ENCODE results near the gene HMGCLL1.

The HMGCLL1 gene

DNA sequence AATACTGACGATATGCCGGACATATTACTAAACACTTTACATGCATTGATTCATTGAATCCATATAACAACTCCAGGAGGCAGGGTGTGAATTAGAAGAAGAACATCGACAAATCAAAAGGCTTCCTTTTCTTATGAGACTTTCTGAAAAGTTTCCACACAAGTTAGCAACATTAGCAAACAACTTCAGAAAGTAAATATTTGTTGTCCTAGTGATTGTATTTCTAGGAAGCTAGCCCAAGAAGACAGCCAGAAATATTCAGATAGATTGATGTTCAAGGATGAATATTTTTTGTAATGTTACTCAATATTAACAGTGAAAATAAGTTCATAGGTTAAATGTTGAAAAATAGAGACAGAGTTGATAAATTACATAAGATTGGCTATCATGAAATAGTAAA, 131.1 kb downstream of the HMGCLL1 start:
- DNase-seq (ENCODE audit: low read depth in 2 of 3, low spot score in 1 of 3): no peak

DNA sequence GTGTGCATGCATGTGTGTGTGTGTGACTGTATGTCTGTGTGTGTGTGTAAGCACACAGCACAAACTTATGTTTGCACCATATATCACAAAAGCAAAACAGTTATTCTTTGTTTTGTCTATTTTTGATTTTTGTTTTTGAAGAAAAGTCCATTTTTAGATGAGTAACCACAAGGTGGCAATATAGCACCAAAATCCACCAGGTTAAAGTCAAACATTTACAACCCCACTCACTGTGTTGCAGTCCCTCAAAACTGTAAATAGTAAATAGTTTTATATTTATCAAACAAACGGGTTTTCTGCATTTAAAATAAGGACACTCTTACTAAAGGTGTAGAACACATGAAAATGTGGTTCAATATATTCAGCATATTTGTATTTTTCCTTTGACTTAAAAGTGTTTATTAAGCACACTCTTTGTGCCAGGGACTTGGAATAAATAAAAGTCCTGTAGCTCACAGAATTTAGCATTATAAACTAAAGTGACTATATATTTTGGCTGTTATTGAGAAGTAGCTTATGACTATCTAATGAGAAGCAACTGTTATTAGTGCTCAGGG, 133.3 kb downstream of the HMGCLL1 start:
- no peak for DNase-seq (ENCODE audit: low read depth in 2 of 3, low spot score in 1 of 3)

DNA sequence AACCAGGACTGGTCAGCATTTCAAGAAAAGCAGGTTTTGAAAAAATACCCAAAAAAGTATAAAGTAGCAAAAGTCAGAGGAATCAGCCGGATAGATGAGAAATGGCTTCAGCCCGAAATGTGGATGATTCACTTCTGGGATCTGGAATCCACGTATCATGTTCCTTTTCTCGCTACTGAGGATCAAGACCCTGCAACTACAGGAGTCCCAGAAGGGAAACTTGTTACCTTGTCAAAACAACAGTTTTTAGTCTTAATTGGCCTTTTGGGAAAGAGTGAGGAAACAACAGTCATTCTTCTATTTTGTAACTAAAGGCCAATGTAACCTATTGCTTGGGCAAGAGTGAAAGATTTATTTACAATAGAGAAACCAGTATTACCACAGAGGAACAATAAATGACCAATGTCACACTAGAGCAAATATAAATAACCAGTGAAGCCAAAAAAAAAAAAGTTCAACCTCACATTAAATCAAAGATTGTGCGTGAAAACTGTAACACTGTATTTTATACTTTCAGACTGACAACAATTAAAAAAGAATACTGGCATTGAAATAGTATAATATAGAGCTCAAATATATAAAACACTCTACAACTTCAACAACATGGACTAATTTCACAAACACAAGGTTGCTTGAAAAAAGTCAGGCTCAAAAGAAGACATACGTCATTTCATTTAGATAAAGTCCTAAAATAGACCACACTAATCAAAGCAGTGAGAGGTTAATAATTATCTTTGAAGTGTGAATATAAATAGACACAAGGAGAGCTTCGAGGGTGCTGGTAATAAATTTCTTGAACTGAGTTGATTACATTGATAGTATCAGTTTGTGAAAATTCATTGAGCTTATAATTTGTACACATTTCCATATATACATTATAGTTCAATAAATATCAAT, 135.5 kb downstream of the HMGCLL1 start:
- no peak for DNase-seq (ENCODE audit: low read depth in 2 of 3, low spot score in 1 of 3)

DNA sequence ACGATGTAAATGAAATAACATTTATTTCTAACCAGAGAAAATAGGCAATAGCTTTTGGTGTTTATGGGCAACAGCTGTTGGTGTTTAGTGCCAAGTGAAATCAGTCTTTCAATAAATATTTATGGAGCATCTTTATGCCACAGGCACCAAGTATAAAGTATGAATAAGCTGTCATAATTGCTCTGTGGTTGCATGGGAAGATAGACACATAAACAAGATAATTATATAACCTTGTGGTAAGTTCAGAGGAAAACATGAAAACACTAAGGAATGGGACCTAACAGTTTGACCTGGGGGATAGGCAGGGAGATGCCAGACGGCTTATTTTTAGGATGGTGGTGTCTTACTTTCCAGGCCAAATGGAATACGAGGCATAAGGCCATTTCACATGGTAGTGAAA, 140.8 kb downstream of the HMGCLL1 start:
- no peak for DNase-seq (ENCODE audit: low read depth in 2 of 3, low spot score in 1 of 3)

- DNase-seq (ENCODE audit: low read depth in 2 of 3, low spot score in 1 of 3): no peak
Measured at GRCh38 chr6:55437141-55437540, 141.9 kb downstream of the HMGCLL1 start.

DNA sequence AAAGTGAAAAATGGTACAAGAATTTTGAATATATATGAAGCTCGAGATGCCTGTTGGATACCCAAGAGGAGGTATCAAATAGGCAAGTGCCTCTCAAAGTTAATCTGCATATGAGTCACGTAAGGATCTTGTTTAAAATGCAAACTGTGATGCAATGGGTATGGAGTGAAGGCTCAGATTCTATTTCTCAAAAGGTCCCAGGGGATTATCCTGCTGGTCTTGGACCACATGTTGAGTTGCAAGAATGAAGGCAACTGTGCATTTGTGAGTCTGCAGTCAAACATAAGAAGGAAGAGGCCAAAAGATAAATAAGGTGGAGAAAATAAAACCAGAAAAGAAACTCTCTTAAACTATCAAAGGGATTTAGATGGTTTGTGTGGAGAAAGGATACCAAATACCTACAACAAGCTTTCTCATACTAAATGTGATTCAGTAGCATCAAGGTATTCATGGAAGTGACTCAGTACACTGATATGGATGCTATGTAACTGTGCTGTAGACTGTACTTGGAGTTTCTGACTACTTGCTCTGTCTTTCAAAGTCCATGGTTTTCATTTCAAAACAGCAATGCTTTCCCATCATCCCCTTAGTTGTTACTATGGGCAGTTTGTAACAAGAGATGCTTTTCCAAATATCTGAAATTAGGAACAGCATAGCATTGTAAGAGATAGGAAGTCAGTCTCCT, 145.4 kb downstream of the HMGCLL1 start:
- DNase-seq (ENCODE audit: low read depth in 2 of 3, low spot score in 1 of 3): no peak

DNA sequence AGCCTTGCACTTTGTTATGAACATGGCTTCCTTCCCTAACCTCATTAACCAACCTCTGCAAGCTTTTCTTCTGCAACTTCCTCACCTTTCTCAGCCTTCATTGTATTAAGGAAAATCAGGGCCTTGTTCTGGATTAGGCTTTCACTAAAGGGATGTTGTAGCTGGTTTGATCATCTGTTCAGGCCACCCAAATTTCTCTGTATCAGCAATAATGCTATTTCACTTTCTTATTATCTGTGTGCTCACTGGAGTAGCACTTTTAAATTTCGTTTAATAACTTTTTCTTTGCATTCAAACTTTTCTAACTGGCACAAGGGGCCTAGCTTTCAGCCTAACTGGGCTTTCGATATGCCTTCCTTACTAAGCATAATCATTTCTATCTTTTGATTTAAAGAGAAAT, 155.1 kb downstream of the HMGCLL1 start:
- DNase-seq (ENCODE audit: low read depth in 2 of 3, low spot score in 1 of 3): no peak

- no peak for DNase-seq (ENCODE audit: low read depth in 2 of 3, low spot score in 1 of 3)
Measured at GRCh38 chr6:55410674-55411073, 168.3 kb downstream of the HMGCLL1 start.

GRCh38 chr6:55405474-55406235, 173.3 kb downstream of the HMGCLL1 start:
- no peak for DNase-seq (ENCODE audit: low read depth in 2 of 3, low spot score in 1 of 3)

- no peak for DNase-seq (ENCODE audit: low read depth in 2 of 3, low spot score in 1 of 3)
Measured at GRCh38 chr6:55399351-55399750, 179.6 kb downstream of the HMGCLL1 start.

GRCh38 chr6:55397986-55398385, 181.0 kb downstream of the HMGCLL1 start:
- DNase-seq (ENCODE audit: low read depth in 2 of 3, low spot score in 1 of 3): no peak

DNA sequence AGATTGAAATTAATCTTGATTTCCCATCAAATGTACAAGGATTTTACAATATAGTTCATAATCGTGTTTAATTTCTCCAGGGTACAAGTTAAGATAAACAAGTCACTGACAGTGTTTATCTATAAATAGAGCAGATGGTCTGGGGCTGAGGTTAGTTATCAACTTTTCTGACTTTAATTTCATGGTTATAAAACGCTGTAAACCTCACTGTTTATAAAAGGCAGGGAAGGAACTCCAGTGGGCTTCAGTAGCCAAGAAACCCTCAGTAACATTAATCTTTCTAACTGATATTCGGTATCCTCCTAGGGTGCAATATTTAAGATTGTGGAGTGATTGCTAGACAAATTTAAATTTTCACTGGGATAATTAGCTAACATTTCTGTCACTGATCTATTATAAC, 183.1 kb downstream of the HMGCLL1 start:
- DNase-seq (ENCODE audit: low read depth in 2 of 3, low spot score in 1 of 3): no peak

DNA sequence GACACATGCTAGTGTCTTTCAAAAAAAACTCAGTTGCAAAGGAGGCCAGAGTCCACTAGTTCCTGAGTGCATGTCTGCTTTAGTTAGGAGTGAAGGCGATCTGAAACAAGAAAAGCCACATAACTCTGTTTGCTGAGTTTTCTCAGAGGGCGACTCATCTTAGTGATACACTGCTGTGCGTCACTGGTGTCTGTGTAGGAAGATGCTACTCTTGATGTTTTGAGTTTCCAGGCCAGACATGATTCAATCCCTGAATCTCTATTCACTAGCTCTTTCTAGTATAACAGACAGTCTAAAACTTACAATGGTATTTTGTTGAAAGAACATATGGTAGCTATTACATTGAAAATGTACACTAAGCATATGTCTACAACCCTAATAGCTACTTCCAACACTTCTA, 190.8 kb downstream of the HMGCLL1 start:
- no peak for DNase-seq (ENCODE audit: low read depth in 2 of 3, low spot score in 1 of 3)

Data from stimulated activated CD4-positive, alpha-beta T cell treated with anti-CD3 and anti-CD28 coated beads, Interleukin-12 subunit alpha, Interleukin-12 subunit beta, amount 100 ng/mL, for 48 hours (primary cell).